ENCODE results near the gene MMGT1.
"Not testable (repeated sequence)": the region's sequence is repeated elsewhere in the genome, so short reads cannot be mapped to it uniquely, and the experiment has no call there.

The MMGT1 gene

DNA sequence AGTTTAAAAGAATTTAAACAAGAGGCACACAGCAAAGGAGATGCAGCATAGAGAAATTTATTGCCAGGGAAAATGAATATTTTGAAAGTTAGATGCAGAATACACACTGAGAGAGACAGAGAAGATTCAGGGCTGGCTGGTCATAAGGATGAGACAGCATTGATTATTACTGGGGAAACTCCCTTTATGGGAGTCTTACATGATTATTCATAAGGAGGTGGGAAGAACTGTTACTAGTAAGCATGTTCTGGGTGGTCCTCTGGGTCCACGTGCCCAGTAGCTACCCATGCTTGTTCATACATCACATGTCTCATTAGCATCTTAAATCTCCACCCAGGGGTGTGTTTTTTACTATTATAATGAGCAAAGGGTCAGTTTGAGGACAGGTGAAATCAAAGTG is 53.3 kb downstream of the MMGT1 start:
- not testable (repeated sequence) for DNase-seq

DNA sequence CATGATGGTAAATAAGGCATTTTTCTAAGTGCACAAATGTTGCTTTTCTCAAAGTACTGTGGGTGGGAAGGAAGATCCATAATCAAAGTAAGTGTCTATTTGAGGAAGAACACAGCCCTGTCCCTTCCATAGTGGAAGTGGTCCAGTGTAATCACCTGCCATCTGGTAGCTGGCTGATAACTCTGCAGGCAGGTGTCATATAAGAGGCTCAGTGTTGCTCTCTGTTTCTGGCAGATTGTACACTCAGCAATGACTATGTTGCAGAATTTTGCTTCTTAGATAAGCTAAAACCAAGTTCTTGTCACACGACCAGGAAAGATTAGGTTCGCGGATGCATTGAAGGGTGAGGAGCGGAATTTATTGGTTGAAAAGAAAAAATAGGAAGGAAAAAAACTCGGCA is 59.4 kb downstream of the MMGT1 start:
- no peak for DNase-seq

All from stimulated activated CD4-positive, alpha-beta T cell treated with anti-CD3 and anti-CD28 coated beads, Interleukin-2, amount 100 ng/mL, for 24 hours (primary cell).